ENCODE measurements around the gene TMA7.
"Not testable (repeated sequence)": the region's sequence is repeated elsewhere in the genome, so short reads cannot be mapped to it uniquely, and the experiment has no call there.

TMA7 gene

DNA sequence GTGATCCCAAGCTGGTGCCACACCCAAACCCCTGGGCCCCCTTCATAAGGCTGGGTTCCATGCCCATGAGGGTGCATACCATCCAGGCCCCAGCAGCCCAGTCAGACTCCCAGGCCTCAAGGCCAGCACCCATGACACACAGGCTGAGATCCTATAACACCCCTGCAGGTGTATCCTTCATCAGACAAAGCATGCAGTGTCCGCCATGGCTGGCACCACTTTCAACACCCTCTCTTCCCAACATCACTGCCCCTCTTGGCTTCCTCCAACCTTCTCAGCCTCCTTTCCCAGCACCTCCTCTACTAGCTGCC is 3.6 kb upstream of the TMA7 start:
- Mint-ChIP-seq H3K27me3 (no peaks in the 10 kb centered on the region), H3K27ac (no peak overlapping the region), H3K4me1 (peaks cover 28% of the 10 kb centered on the region), H3K36me3 (peaks cover 1% of the 10 kb centered on the region), H3K9me3 (no peaks in the 10 kb centered on the region), H3K4me3 (no peak overlapping the region)

DNA sequence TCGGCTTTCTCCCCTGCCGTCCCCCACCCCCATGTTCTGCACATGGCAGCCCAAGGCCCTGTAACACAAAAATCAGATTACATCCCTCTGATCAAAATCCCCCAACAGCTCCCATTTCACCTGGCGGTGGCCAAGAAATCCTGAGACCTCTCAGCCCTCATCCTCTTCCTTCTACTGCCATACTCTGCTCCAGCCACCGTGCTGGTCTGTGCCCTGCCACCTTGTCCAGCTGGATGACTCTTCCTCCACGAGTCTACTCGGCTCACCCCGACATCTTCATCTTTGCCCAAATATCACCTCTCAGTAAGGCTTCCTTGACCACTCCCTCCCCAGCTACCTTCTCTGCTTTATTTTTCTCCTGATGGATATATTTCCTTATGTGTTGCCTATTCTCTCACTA is 3.2 kb upstream of the TMA7 start:
- Mint-ChIP-seq H3K4me3 (no peak overlapping the region), H3K27me3 (no peaks in the 10 kb centered on the region), H3K27ac (no peak overlapping the region), H3K4me1 (peaks cover 32% of the 10 kb centered on the region), H3K36me3 (peaks cover 4% of the 10 kb centered on the region), H3K9me3 (no peaks in the 10 kb centered on the region)

DNA sequence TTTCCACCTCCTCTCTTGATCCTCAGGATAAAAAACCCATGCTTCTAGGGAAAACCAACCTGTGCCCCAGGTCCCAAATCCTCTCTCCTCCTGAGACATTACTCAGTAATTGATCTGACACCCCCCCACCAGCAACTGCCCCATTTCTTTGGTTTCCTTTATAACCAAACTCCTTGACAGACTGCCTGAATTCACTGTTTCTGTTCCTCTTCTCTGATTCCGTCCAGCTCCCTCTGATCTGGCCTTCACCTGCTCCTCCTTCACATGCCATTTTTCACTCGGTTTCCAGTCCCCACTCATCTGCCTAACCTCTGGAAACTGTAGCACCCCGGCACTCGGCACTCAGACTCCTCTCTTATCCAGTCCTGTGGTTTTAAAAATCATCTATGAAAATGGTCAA is 2.2 kb upstream of the TMA7 start:
- H3K27me3 Mint-ChIP-seq = no peaks in the 10 kb centered on the region
- H3K4me3 Mint-ChIP-seq = no peak overlapping the region
- peaks cover 41% of the 10 kb centered on the region for H3K4me1 Mint-ChIP-seq
- peak overlapping the region; percentile 66 for H3K27ac Mint-ChIP-seq
- peaks cover 4% of the 10 kb centered on the region for H3K36me3 Mint-ChIP-seq
- H3K9me3 Mint-ChIP-seq = no peaks in the 10 kb centered on the region

DNA sequence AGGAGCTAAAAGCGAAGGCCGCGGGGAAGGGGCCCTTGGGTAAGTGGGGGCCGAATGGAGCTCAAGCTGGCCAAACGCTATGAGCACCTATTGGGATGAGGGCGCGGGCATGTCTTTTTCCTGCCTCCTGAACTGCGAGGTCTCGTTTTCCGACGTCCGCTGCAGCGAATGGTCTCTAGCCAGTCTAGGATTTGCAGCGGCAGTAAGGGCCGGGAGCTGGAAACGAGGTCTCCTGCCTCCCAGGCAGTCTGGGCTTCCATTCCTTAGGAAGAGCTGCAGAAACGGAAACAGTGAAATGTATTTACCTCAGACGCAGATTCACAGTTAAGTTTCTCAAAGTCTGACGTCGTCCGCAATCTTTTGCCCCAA is 517 bp downstream of the TMA7 start:
- Mint-ChIP-seq H3K27me3 (no peaks in the 10 kb centered on the region), H3K4me1 (peaks cover 34% of the 10 kb centered on the region), H3K27ac (peak overlapping the region; percentile 81), H3K9me3 (no peaks in the 10 kb centered on the region), H3K4me3 (peak overlapping the region; percentile 95), H3K36me3 (peaks cover 4% of the 10 kb centered on the region)

DNA sequence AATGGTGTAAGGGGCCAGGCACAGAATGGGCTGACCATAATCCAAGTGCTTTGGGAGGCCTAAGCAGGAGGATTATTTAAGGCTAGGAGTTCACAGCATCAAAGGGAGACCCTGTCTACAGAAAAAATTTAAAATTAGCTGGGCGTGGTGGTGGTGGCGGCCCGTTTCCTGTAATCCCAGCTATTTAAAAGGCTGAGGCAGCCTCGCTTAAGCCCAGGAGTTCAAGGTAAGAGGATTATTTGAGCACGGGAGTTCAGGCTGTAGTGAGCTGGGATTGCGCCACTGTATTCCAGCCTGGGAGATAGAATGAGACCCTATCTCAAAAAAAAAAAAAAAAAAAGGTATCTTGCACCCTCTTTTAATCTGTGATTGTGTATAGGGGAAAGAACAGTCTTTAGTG is 1.9 kb downstream of the TMA7 start:
- Mint-ChIP-seq H3K4me1 (peaks cover 43% of the 10 kb centered on the region), H3K4me3 (peak overlapping the region; percentile 95)

DNA sequence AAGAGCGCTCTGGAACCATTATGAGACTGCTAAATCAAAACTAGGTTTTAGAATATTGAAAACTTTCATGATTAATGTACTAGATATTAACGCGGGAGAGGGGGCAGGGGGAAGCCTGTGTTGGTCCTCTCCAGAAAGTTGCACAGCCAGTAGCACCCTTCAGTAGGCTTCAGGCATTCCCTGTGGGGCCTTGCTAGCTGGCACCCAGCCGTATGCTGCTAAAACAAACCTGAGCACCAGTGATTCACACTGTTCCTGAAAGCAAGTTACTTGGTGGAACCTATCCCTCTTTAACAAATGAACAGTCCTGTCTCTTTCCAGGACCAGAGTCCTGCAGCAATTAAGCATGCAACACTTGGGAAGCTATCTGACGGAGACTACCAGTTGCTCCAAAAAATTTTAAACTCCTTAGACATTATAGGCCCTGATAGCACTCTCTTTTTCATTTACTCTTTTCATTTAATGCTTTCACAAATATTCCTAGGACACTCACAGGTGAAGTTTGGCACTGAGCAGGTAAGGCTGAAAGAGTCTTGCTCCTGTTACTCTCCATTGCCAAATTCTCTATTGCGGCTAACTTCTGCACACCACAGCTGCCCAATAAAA is 5.3 kb downstream of the TMA7 start:
- Mint-ChIP-seq H3K36me3 (peaks cover 8% of the 10 kb centered on the region), H3K27ac (peak overlapping the region; percentile 30), H3K9me3 (no peaks in the 10 kb centered on the region), H3K4me3 (peak overlapping the region; percentile 92), H3K27me3 (no peaks in the 10 kb centered on the region), H3K4me1 (peaks cover 45% of the 10 kb centered on the region)

More for the DNA sequence above, 1.9 kb downstream of the TMA7 start:
- Mint-ChIP-seq H3K9me3 (no peaks in the 10 kb centered on the region), H3K36me3 (peaks cover 4% of the 10 kb centered on the region), H3K27me3 (no peaks in the 10 kb centered on the region), H3K27ac (peak overlapping the region; percentile 80)

DNA sequence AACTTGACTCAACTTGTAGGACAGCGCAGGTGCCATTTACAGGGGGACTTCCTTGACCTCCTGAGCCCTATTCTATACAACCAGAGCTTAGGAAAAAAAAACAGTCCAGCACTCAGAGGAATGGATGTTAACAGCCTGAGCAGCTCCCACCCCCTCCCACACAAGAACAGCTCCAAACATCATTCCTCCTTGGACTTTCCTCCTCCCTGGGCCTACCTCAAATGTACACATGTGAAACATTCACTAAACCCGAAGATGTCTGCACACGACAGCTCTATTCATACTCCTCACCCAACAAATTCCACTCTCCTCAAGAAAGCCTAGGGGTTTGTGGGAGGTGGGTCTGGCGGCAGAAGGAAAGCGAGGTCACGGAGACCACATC is 6.0 kb downstream of the TMA7 start:
- Mint-ChIP-seq H3K27me3 (no peaks in the 10 kb centered on the region), H3K4me3 (peak overlapping the region; percentile 92), H3K9me3 (no peaks in the 10 kb centered on the region), H3K36me3 (peaks cover 8% of the 10 kb centered on the region), H3K4me1 (peaks cover 45% of the 10 kb centered on the region), H3K27ac (peak overlapping the region; percentile 80)

DNA sequence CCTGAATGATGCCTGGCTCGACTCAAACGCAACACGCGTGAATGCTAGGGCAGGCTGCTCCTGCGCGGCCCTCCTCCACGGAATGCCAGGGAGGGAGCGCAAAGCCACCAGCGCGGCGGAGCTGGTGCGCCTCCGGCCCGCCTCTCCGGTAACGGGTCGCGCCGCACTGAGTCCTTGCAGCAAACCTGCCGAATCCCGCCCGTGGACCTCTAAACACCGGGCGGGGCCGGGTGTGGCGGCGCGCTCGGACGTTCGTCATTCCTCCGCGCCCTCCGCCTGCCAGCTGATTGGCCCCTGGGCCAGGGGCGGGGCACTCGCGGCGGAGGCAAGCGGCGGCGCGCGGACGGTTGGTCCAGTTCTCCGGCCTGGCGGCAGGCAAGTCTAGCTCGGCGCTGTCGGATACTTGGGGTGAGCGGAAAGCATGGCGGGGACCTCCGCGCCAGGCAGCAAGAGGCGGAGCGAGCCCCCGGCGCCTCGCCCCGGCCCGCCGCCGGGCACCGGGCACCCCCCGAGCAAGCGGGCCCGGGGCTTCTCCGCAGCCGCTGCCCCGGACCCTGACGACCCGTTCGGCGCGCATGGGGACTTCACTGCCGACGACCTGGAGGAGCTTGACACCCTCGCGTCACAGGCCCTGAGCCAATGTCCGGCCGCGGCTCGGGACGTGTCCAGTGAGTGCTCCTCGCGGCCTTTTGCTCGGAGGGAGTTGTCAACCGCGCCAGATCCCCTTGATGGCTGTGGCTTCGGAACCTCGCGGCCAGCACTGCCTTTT is 6.6 kb downstream of the TMA7 start, which contains the start of gene ATRIP:
ATRIP (plus strand) TSS at position 313 of the 769 bp plus-strand sequence; CDS start at position 422, 109 bp downstream.
- peak within 1 kb of the TSS; percentile 80 for H3K27ac Mint-ChIP-seq
- peaks cover 41% of the 10 kb centered on the region for H3K4me1 Mint-ChIP-seq
- H3K27me3 Mint-ChIP-seq = no peaks in the 10 kb centered on the region
- H3K36me3 Mint-ChIP-seq = peaks cover 7% of the 10 kb centered on the region
- peak within 1 kb of the TSS; percentile 92 for H3K4me3 Mint-ChIP-seq
- H3K9me3 Mint-ChIP-seq = no peaks in the 10 kb centered on the region

DNA sequence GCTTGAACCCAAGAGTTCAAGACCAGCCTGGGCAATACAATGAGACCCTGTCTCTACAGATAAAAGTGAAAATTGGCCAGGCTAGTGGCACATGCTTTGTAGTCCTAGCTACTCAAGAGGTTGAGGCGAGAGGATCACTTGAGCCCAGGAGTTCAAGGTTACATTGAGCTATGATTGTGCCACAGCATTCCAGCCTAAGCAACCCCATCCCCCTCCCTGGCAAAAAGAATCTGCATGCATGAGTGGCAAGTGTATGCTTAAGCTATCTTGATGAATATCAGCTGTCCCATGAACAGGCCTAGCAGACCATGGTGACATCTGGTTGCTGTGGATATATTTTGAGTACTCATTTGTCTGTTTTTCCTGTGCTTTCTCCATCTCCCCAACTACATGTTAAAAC is 11.2 kb downstream of the TMA7 start:
- Mint-ChIP-seq H3K4me3 (no peak overlapping the region), H3K36me3 (peaks cover 13% of the 10 kb centered on the region), H3K4me1 (peaks cover 21% of the 10 kb centered on the region), H3K9me3 (no peaks in the 10 kb centered on the region), H3K27ac (no peak overlapping the region), H3K27me3 (no peaks in the 10 kb centered on the region)

DNA sequence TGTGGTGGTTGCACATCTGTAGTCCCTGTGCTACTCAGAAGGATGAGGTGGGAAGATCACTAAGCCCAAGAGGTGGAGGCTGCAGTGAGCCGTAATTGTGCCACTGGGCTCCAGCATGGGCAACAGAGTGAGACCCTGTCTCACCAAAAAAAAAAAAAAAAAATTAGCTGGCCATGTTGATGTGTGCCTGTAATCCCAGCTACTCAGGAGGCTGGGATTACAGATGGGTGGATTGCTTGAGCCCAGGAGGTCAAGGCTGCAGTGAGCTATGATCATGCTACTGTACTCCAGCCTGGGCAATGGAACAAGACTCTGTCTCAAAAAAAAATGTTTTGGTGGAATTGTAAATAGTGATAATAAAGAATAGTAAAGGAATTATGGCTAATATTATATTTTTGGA is 16.4 kb downstream of the TMA7 start:
- Mint-ChIP-seq H3K9me3 (no peaks in the 10 kb centered on the region), H3K36me3 (peaks cover 12% of the 10 kb centered on the region), H3K27me3 (no peaks in the 10 kb centered on the region), H3K27ac (no peak overlapping the region), H3K4me1 (peaks cover 10% of the 10 kb centered on the region), H3K4me3 (no peak overlapping the region)

DNA sequence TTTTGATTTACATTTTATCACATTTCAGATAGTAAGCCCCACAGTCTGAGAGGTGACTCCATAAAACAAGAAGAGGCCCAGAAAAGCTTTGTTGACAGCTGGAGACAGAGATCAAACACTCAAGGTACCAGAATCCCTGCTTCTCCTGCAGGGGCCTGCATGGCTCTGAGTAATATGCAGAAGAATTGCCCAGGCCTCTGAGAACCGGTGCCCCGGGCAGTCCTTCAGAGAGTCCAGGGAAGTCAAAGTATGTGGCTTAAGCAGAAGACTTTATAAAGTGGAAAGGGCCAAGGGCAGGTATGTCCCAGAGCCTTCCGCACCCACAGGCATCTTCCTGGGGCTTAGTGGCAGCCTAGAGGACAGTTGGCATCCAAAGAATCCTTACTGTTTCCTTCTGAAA is 19.3 kb downstream of the TMA7 start:
- Mint-ChIP-seq H3K36me3 (peaks cover 6% of the 10 kb centered on the region), H3K27me3 (no peaks in the 10 kb centered on the region), H3K4me3 (no peak overlapping the region), H3K9me3 (no peaks in the 10 kb centered on the region), H3K4me1 (peaks cover 10% of the 10 kb centered on the region), H3K27ac (no peak overlapping the region)

DNA sequence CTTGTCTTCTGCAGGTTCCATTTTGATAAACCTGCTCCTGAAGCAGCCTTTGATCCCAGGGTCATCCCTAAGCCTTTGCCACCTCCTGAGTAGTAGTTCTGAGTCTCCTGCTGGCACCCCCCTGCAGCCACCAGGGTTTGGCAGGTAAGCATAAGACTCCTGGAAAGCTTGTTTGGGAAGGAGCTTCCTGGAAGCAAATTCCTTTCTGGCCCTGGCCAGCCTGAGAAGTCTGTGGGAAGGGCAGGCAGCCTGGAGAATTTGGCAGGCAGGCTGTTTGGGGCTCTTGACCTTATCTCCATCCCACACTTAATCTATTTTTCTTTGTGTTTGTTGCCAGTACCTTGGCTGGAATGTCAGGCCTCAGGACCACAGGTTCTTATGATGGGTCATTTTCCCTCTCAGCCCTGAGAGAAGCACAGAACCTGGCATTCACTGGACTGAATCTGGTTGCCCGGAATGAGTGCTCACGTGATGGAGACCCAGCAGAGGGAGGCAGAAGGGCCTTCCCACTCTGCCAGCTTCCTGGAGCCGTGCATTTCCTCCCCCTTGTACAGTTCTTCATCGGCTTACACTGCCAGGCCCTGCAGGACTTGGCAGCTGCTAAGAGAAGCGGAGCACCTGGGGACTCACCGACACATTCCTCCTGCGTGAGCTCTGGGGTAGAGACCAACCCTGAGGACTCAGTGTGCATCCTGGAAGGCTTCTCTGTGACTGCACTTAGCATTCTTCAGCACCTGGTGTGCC is 19.9 kb downstream of the TMA7 start:
- H3K4me3 Mint-ChIP-seq = no peak overlapping the region
- peaks cover 10% of the 10 kb centered on the region for H3K4me1 Mint-ChIP-seq
- H3K36me3 Mint-ChIP-seq = peaks cover 5% of the 10 kb centered on the region
- no peak overlapping the region for H3K27ac Mint-ChIP-seq
- no peaks in the 10 kb centered on the region for H3K27me3 Mint-ChIP-seq
- no peaks in the 10 kb centered on the region for H3K9me3 Mint-ChIP-seq

DNA sequence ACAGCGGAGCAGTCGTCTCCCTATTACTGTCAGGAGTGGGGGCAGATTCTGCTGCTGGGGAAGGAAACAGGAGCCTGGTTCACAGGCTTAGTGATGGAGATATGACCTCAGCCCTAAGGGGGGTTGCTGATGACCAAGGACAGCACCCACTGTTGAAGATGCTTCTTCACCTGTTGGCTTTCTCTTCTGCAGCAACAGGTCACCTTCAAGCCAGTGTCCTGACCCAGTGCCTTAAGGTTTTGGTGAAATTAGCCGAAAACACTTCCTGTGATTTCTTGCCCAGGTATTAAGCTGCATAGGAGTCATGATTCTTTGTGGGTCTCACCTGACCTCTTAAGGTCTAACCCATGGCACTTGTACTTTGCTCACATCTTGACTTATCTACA is 20.5 kb downstream of the TMA7 start:
- Mint-ChIP-seq H3K9me3 (no peaks in the 10 kb centered on the region), H3K4me1 (peaks cover 15% of the 10 kb centered on the region), H3K27ac (peak overlapping the region; percentile 55), H3K27me3 (no peaks in the 10 kb centered on the region), H3K4me3 (no peak overlapping the region), H3K36me3 (peaks cover 3% of the 10 kb centered on the region)

DNA sequence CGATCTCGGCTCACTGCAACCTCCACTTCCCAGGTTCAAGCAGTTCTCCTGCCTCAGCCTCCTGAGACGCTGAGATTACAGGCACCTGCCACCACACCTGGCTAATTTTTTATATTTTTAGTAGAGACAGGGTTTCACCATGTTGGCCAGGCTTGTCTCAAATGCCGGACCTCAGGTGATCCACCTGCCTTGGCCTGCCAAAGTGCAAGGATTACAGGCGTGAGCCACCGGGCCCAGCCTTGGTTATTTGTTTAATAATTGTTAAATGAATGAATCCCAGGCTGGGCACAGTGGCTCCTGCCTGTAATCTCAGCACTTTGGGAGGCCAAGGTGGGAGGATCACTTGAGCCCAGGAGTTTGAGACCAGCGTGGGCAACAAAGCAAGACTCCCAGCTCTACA is 21.7 kb downstream of the TMA7 start:
- H3K27me3 Mint-ChIP-seq, H3K36me3 Mint-ChIP-seq, H3K27ac Mint-ChIP-seq, H3K4me3 Mint-ChIP-seq, H3K9me3 Mint-ChIP-seq: not testable (repeated sequence)
- peaks cover 22% of the 10 kb centered on the region for H3K4me1 Mint-ChIP-seq

DNA sequence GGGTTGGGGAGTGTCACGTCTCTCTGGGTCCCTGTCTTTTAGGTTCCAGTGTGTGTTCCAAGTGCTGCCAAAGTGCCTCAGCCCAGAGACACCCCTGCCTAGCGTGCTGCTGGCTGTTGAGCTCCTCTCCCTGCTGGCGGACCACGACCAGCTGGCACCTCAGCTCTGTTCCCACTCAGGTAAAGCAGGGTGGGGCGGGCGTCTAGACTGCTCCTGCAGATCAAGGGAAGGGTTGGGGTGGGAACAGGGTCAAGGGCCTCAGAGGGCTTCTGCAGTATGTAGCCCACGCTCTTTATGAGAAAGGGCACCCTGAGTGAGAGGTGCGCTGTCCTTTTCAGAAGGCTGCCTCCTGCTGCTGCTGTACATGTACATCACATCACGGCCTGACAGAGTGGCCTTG is 23.6 kb downstream of the TMA7 start:
- no peaks in the 10 kb centered on the region for H3K27me3 Mint-ChIP-seq
- no peak overlapping the region for H3K27ac Mint-ChIP-seq
- H3K9me3 Mint-ChIP-seq = no peaks in the 10 kb centered on the region
- peaks cover 41% of the 10 kb centered on the region for H3K4me1 Mint-ChIP-seq
- peaks cover 7% of the 10 kb centered on the region for H3K36me3 Mint-ChIP-seq
- H3K4me3 Mint-ChIP-seq = no peak overlapping the region

DNA sequence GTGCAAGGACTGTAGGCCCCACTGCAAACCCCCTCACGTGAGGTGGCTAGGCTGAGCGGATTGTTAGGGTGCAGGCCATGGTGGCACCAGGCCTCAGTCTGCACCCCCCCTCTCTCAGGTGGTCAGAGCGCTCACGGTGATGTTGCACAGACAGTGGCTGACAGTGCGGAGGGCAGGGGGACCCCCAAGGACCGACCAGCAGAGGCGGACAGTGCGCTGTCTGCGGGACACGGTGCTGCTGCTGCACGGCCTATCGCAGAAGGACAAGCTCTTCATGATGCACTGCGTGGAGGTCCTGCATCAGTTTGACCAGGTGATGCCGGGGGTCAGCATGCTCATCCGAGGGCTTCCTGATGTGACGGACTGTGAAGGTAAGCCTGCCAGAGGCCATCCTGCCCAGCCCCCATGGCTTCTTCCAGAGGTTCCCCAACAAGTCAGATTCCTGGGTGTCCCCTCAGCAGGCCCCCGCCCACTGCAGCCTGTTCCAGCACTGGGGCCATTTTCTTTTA is 24.7 kb downstream of the TMA7 start:
- Mint-ChIP-seq H3K4me3 (peak overlapping the region; percentile 94), H3K9me3 (no peaks in the 10 kb centered on the region), H3K27ac (no peak overlapping the region), H3K4me1 (peaks cover 52% of the 10 kb centered on the region), H3K36me3 (peaks cover 7% of the 10 kb centered on the region), H3K27me3 (no peaks in the 10 kb centered on the region)

Measured in activated naive CD4-positive, alpha-beta T cell treated with anti-CD3 and anti-CD28 coated beads, Interleukin-2, amount 50 U/mL, for 24 hours (primary cell).